Panc1 (cell line): Measurements from ENCODE around the gene CUEDC2. TPM values are rescaled to one million over a fixed set of nuclear protein-coding genes. Genes with fewer than 3 reads are reported as not detected.

Experiments used
- ATAC-seq: fragments of 200-7000 bp; cut with Tn5 transposase; 2 replicates; pipeline ENCODE4 v1.9.1; 2020; ENCODE audit warnings: mild to moderate bottlenecking, moderate library complexity
- BruUV-seq: library from RNA; stranded (reverse); fragments of 400-500 nt; replicated peaks from 2 replicates; lab custom pipeline; 2021; lab: Mats Ljungman, UMichigan
- CTCF ChIA-PET: fragments of 300-600 bp; sonication (Branson Sonifier 250); formaldehyde crosslinking; loops from one replicate; lab custom pipeline; 2022; ENCODE audit warnings: antibody characterized with exemption; lab: Charles Lee
- POLR2A ChIA-PET: fragments of 300-600 bp; sonication (Branson Sonifier 250); formaldehyde crosslinking; loops from one replicate; lab custom pipeline; 2022; ENCODE audit warnings: antibody characterized with exemption; lab: Charles Lee
- DNase-seq: peaks from one replicate; pipeline ENCODE4 v3.0.0-alpha.2; 2010; ENCODE audit warnings: low read depth, low spot score
- H3K27ac ChIP-seq: 2 replicates; pipeline ENCODE4 v1.5.1; 2011; ENCODE audit warnings: mild to moderate bottlenecking, low read length, inconsistent platforms
- H3K27me3 ChIP-seq: fragments of 200-500 bp; sonication (Bioruptor generic); 2 replicates; pipeline ENCODE4 v1.6.0; 2014; ENCODE audit warnings: low read length, inconsistent platforms; ENCODE audit not compliant: control insufficient read depth, insufficient read depth
- H3K36me3 ChIP-seq: fragments of 200-500 bp; sonication (Bioruptor generic); 2 replicates; pipeline ENCODE4 v1.5.1; 2014; ENCODE audit warnings: inconsistent platforms, mild to moderate bottlenecking, low read length, moderate library complexity; ENCODE audit not compliant: control insufficient read depth, insufficient read depth
- H3K4me1 ChIP-seq: 2 replicates; pipeline ENCODE4 v1.5.1; 2011; ENCODE audit warnings: inconsistent platforms, mild to moderate bottlenecking, low read length, moderate library complexity; ENCODE audit not compliant: control insufficient read depth, insufficient read depth
- H3K4me3 ChIP-seq, 2 experiments: 2 replicates each; pipeline ENCODE4 v1.5.1; 2011 to 2012; ENCODE audit warnings: low read depth in 2 of 2, low read length in 2 of 2, mild to moderate bottlenecking in 2 of 2, inconsistent platforms in 1 of 2, moderate library complexity in 1 of 2
- H3K9me3 ChIP-seq: fragments of 200-500 bp; sonication (Bioruptor generic); 2 replicates; pipeline ENCODE4 v1.5.1; 2014; ENCODE audit warnings: low read depth, mild to moderate bottlenecking, inconsistent platforms, low read length, moderate library complexity; ENCODE audit not compliant: control insufficient read depth, insufficient read depth
- POLR2AphosphoS5 ChIP-seq: IDR thresholded peaks from 2 replicates; pipeline ENCODE4 v1.6.1; 2012; ENCODE audit warnings: mild to moderate bottlenecking, low read depth, low read length, moderate library complexity
- SIN3A ChIP-seq: IDR thresholded peaks from 2 replicates; pipeline ENCODE4 v1.6.1; 2012; ENCODE audit warnings: low read depth, mild to moderate bottlenecking, low read length, moderate library complexity, borderline replicate concordance; ENCODE audit not compliant: insufficient read depth
- TCF7L2 ChIP-seq: IDR thresholded peaks from 2 replicates; pipeline ENCODE4 v1.6.1; 2011; ENCODE audit warnings: mild to moderate bottlenecking, low read depth, low read length, inconsistent platforms
- in situ Hi-C: cut with HindIII; loops from 2 replicates; pipeline ENCODE4 v1.10.0; 2016; ENCODE audit warnings: low sequenced_read_pairs, low pct_unique_long_range_greater_than_20kb
- intact Hi-C: fragments of 100-400 bp; cut with micrococcal nuclease; formaldehyde crosslinking; loops from one replicate; pipeline ENCODE4 v1.10.0; 2022; ENCODE audit not compliant: unreplicated experiment
- total RNA-seq: library from RNA; stranded (reverse); gene quantifications from one replicate; pipeline ENCODE4 v1.2.1, GENCODE V29; 2021; ENCODE audit not compliant: unreplicated experiment
- TF ChIP-seq, protein P1 (sequence below), 2 experiments: IDR thresholded peaks; 2 replicates each; pipeline ENCODE4 v1.6.1; 2011 to 2012; ENCODE audit warnings: low read depth in 2 of 2, control low read depth in 1 of 2, low read length in 1 of 2, mild to moderate bottlenecking in 1 of 2, moderate library complexity in 1 of 2; ENCODE audit not compliant: insufficient read depth in 1 of 2
- TF ChIP-seq, protein P2 (sequence below): fragments of 450-650 bp; IDR thresholded peaks from 2 replicates; pipeline ENCODE4 v1.5.1; 2017; ENCODE audit warnings: mild to moderate bottlenecking

Gene CUEDC2
- total RNA-seq, 1 experiment from 2014 or later = 79.3 TPM

DNA sequence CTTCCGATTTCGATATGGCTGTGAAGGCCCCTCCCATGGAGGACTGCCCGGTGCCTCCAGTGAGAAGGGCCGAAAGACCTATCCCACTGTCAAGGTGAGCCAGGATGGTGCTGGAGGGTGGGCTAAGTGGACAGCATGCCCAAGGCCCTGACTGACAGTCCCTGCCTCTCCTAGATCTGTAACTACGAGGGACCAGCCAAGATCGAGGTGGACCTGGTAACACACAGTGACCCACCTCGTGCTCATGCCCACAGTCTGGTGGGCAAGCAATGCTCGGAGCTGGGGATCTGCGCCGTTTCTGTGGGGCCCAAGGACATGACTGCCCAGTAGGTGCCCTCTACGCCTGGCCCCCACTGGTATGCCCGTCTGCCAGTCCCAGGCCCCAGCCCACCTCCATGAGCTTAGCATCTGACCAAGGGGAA, 35.6 kb downstream of the CUEDC2 start:
- TF ChIP-seq, protein P1, sequence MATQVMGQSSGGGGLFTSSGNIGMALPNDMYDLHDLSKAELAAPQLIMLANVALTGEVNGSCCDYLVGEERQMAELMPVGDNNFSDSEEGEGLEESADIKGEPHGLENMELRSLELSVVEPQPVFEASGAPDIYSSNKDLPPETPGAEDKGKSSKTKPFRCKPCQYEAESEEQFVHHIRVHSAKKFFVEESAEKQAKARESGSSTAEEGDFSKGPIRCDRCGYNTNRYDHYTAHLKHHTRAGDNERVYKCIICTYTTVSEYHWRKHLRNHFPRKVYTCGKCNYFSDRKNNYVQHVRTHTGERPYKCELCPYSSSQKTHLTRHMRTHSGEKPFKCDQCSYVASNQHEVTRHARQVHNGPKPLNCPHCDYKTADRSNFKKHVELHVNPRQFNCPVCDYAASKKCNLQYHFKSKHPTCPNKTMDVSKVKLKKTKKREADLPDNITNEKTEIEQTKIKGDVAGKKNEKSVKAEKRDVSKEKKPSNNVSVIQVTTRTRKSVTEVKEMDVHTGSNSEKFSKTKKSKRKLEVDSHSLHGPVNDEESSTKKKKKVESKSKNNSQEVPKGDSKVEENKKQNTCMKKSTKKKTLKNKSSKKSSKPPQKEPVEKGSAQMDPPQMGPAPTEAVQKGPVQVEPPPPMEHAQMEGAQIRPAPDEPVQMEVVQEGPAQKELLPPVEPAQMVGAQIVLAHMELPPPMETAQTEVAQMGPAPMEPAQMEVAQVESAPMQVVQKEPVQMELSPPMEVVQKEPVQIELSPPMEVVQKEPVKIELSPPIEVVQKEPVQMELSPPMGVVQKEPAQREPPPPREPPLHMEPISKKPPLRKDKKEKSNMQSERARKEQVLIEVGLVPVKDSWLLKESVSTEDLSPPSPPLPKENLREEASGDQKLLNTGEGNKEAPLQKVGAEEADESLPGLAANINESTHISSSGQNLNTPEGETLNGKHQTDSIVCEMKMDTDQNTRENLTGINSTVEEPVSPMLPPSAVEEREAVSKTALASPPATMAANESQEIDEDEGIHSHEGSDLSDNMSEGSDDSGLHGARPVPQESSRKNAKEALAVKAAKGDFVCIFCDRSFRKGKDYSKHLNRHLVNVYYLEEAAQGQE (IDR thresholded peaks at IDR 0.05; ENCODE audit: insufficient read depth in 1 of 2, low read depth in 2 of 2, low read length in 1 of 2) = no peak; a peak in 1 of 4 replicates
- no peak for TF ChIP-seq TCF7L2
- no peak for TF ChIP-seq SIN3A
- TF ChIP-seq, protein P2, sequence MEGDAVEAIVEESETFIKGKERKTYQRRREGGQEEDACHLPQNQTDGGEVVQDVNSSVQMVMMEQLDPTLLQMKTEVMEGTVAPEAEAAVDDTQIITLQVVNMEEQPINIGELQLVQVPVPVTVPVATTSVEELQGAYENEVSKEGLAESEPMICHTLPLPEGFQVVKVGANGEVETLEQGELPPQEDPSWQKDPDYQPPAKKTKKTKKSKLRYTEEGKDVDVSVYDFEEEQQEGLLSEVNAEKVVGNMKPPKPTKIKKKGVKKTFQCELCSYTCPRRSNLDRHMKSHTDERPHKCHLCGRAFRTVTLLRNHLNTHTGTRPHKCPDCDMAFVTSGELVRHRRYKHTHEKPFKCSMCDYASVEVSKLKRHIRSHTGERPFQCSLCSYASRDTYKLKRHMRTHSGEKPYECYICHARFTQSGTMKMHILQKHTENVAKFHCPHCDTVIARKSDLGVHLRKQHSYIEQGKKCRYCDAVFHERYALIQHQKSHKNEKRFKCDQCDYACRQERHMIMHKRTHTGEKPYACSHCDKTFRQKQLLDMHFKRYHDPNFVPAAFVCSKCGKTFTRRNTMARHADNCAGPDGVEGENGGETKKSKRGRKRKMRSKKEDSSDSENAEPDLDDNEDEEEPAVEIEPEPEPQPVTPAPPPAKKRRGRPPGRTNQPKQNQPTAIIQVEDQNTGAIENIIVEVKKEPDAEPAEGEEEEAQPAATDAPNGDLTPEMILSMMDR = no peak
- TF ChIP-seq POLR2AphosphoS5 = no peak
- Histone ChIP-seq H3K27ac (peak overlapping the region; percentile 80), H3K9me3 (no peaks in the 10 kb centered on the region), H3K4me3 (peak overlapping the region; percentile 67 to 89), H3K27me3 (no peaks in the 10 kb centered on the region; the same call in 1 of the 2 replicates), H3K4me1 (peaks cover 41% of the 10 kb centered on the region), H3K36me3 (peaks cover 2% of the 10 kb centered on the region; the same call in 1 of the 2 replicates)
- in situ Hi-C loops (no loop called here), intact Hi-C loops (no loop called here)
- DNase-seq = no peak
- CTCF ChIA-PET = interaction anchor here (1.0 kb wide), 1 partner anchor 8 kb away, joined by 4 read pairs; no protein-coding TSS in a partner anchor
- POLR2A ChIA-PET = no interaction called here
- no peak for ATAC-seq
- BruUV-seq = no TSS peak

DNA sequence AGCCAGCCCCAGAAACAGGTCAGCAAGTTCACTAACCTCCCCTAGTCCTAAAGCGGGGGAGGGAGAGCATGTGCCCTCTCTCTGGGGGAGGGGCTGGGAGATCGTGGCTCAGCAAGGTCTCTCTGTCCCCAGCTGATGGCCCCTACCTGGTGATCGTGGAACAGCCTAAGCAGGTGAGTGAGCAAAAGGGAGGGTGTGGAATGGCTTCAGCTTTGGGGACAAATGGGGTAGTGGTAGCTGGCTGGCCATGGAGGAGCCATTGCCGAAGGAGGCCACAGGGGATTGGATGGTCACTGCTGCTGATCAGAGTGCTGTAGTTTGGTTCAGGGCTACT, 36.1 kb downstream of the CUEDC2 start:
- CTCF ChIA-PET = no interaction called here
- H3K27me3 ChIP-seq = no peaks in the 10 kb centered on the region; the same call in 1 of the 2 replicates
- in situ Hi-C loops (no loop called here), intact Hi-C loops (no loop called here)
- TF ChIP-seq TCF7L2 = no peak
- TF ChIP-seq, protein P2 = no peak
- no peak for TF ChIP-seq POLR2AphosphoS5
- TF ChIP-seq, protein P1 (IDR thresholded peaks at IDR 0.05; ENCODE audit: insufficient read depth in 1 of 2, low read depth in 2 of 2, low read length in 1 of 2) = no peak
- TF ChIP-seq SIN3A = no peak
- no peaks in the 10 kb centered on the region for H3K9me3 ChIP-seq
- BruUV-seq = no TSS peak
- POLR2A ChIA-PET = interaction anchor here (0.5 kb wide), 1 partner anchor 184 kb away, joined by 11 read pairs; no protein-coding TSS in a partner anchor
- H3K27ac ChIP-seq = peak overlapping the region; percentile 80
- peaks cover 36% of the 10 kb centered on the region for H3K4me1 ChIP-seq
- H3K36me3 ChIP-seq = peaks cover 2% of the 10 kb centered on the region; the same call in 1 of the 2 replicates
- peak overlapping the region; percentile 67 to 89 for H3K4me3 ChIP-seq
- DNase-seq = no peak
- no peak for ATAC-seq
